22Rv1 (cell line): ENCODE measurements around the gene DGKI.

Experiments used
- H3K27ac ChIP-seq: fragments of 450-650 bp; 2 replicates; pipeline ENCODE4 v1.5.1; 2017
- ZFX ChIP-seq: fragments of 450-650 bp; IDR thresholded peaks from 2 replicates; pipeline ENCODE4 v1.6.1; 2017; ENCODE audit warnings: antibody characterized with exemption, borderline replicate concordance
- TF ChIP-seq, protein P1 (sequence below): fragments of 450-650 bp; IDR thresholded peaks from 2 replicates; pipeline ENCODE4 v1.5.1; 2017; ENCODE audit warnings: mild to moderate bottlenecking

The DGKI gene

DNA sequence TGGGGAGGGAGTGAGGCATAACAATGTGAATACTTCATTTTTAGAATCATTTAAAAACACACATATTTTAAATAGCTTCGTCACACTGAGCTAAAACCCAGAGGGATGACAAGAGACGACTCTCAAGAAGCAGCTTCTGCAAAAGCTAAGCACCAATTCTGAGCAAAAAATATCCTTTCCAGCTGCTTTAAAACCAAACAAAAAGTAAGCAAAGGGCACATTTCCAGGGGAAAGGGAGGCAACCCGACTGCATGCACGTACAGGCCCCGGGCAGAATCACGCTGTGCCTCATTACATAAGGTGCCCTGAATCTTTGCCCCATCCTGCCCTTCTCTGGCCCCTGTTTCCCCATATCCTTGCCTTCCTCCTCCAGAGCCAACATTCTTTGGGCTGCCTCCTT is 78.4 kb downstream of the DGKI start:
- no peak overlapping the region for H3K27ac ChIP-seq
- no peak for TF ChIP-seq ZFX
- TF ChIP-seq, protein P1, sequence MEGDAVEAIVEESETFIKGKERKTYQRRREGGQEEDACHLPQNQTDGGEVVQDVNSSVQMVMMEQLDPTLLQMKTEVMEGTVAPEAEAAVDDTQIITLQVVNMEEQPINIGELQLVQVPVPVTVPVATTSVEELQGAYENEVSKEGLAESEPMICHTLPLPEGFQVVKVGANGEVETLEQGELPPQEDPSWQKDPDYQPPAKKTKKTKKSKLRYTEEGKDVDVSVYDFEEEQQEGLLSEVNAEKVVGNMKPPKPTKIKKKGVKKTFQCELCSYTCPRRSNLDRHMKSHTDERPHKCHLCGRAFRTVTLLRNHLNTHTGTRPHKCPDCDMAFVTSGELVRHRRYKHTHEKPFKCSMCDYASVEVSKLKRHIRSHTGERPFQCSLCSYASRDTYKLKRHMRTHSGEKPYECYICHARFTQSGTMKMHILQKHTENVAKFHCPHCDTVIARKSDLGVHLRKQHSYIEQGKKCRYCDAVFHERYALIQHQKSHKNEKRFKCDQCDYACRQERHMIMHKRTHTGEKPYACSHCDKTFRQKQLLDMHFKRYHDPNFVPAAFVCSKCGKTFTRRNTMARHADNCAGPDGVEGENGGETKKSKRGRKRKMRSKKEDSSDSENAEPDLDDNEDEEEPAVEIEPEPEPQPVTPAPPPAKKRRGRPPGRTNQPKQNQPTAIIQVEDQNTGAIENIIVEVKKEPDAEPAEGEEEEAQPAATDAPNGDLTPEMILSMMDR, result no peak

DNA sequence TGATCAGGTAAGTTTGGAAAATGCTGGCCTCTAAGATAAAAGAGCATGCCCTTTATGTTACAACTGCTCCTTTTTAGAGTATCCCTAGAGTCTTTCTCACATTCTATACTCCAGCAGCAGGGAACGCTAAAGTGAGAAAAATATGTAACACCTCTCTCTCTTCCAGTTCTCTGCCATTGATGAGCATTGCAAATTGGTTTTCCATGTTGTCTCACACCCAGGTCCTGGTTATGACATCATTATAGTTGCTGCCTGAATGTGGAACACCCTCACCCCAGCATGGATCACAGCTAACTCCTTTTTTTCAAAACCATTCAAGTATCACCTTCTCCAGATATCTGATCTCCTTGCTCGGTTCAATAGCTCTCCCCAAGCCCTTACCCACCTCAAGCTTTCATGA is 84.4 kb downstream of the DGKI start:
- no peak overlapping the region for H3K27ac ChIP-seq
- no peak for TF ChIP-seq ZFX
- TF ChIP-seq, protein P1, result no peak

DNA sequence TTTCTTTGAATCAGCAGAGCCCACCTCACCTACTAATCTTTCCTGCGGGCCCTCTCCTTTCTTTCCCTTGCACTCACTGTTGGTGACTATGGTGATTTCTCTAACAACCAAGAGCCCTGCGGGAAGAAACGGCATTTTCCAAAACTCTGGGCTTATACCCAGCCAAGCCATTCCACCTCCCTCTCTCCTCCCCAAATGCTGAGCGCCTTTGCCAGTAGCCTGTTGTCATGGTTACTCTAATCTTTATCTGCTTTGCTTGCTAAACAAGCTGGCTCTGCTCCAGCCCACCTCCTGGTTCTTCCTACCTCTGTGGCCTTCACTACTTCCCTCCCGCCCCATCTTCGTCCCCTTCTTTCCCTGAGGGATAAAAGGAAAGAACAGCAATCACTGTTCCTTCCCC is 86.7 kb downstream of the DGKI start:
- TF ChIP-seq, protein P1, result no peak
- TF ChIP-seq ZFX, result no peak
- H3K27ac ChIP-seq, result no peak overlapping the region

DNA sequence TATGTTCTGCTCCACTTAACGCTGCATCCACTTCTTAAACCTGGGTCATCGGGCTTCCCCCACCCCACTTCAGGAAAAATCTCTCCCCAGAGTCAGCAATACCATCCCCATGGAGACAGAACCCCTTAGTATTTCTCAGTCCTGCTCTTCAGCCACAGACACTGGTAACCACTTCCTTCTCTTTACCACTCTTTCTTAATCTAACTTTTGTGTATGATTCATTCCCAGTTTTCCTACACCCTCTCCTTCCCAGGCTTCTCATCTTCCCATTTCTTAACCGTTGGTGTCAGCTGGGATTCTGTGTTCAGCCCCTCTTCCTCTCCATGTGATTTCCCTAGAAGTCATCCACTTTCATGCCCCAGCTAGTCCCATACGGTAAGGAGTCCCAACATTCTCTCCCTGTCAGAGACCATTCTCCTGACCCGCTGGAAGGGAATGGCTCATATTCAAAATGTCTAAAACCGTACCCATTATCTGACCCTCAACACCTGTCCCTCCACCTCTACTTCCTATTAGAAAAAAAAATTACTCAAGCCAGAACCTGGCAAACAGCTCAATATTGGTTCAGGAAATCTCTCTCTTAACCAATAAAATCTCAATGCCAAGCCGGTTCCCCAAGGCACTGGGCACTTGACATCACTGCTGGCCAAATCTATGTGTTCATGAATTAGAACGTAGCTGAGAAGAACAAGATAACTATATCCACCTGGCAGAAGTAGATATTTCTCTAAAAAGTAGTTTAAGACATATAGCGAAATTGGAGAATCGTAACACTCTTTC is 89.4 kb downstream of the DGKI start:
- no peak for TF ChIP-seq ZFX
- TF ChIP-seq, protein P1, result no peak
- no peak overlapping the region for H3K27ac ChIP-seq

DNA sequence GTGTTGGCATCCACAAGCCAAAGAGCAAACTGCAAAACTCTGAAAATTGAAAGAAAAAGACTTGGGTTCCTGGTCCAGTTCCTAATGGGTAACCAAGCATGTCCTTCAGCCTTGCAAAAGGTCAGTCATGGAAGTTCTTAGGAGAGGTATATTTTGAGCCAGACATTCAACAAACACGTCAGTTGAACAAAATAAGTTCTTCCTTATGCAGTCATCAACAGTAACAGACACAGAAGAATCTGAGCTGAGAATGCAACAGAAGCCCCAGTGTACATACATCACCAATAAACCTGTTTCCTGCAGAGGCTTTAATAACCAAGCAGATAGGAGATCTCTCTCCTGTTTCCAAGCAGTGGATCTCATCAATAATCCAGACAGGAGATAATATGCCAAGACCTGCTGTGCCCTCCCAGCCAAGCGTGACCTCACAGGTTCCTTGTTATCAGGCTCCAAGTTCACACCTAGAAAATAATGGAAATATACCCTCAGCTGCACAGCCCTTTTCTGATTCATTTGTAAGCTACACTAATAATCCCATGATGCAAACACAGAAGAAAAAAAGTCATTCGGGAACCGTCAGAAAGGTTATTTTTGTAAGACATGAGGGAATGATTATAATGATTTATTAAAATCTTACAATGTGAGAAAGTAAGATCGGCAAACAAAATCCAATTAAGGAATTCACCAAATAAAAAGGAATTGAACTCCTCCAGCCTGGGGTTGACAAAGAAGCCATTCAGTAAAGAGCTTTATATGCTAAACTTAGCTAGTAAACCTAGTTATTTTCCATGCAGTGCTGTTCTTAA is 90.7 kb downstream of the DGKI start:
- no peak for TF ChIP-seq ZFX
- TF ChIP-seq, protein P1, result no peak
- no peak overlapping the region for H3K27ac ChIP-seq

DNA sequence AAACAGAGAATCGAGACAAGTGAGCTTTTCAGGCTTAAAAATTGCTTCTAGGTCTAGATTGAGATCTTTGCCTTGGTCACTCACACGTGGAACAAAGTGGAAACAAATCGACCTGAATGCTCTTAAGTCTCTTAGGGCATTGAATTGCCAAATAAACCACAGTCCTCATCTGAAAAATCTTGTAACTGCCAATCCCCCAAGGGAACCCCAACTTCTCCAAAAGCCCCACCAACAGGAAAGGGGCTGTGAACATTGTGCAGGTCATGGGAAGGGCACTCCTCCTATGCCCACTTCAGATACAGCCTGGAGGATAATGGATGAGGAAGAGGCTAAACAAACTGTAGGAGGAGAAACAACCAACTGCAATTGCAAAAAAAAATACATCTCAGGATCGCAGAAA is 91.3 kb downstream of the DGKI start:
- TF ChIP-seq ZFX, result no peak
- TF ChIP-seq, protein P1, result no peak
- no peak overlapping the region for H3K27ac ChIP-seq
